Liver (tissue), 9 donors: ENCODE measurements around the gene MAGI1. TPM values are rescaled to one million over a fixed set of nuclear protein-coding genes. Genes with fewer than 3 reads are reported as not detected.

Experiments used
- DNase-seq: peaks from one replicate; pipeline ENCODE4 v3.0.0-alpha.2; 2017; ENCODE audit warnings: low spot score
- H3K27ac ChIP-seq, 2 donors: one replicate each; pipeline ENCODE4 v1.7.0; 2013; ENCODE audit warnings: inconsistent platforms in 2 of 2, low read length in 2 of 2, control low read depth in 1 of 2, low read depth in 1 of 2, mild to moderate bottlenecking in 1 of 2
- H3K27me3 ChIP-seq, 4 donors: one replicate each; pipeline versions ENCODE4 v1.6.1 to v1.7.0; 2013; ENCODE audit warnings: low read length in 3 of 4, inconsistent platforms in 1 of 4, mild to moderate bottlenecking in 1 of 4, moderate library complexity in 1 of 4; ENCODE audit not compliant: control insufficient read depth in 4 of 4, insufficient read depth in 4 of 4
- H3K36me3 ChIP-seq, 4 donors: one replicate each; pipeline versions ENCODE4 v1.6.1 to v1.7.0; 2013; ENCODE audit warnings: low read length in 3 of 4, mild to moderate bottlenecking in 3 of 4, low read depth in 1 of 4, moderate library complexity in 1 of 4; ENCODE audit not compliant: control insufficient read depth in 4 of 4, insufficient read depth in 3 of 4
- H3K4me1 ChIP-seq, 4 donors: one replicate each; pipeline versions ENCODE4 v1.6.1 to v1.7.0; 2013; ENCODE audit warnings: low read length in 3 of 4, mild to moderate bottlenecking in 3 of 4, moderate library complexity in 1 of 4; ENCODE audit not compliant: control insufficient read depth in 4 of 4, insufficient read depth in 4 of 4
- H3K4me3 ChIP-seq, 3 donors: one replicate each; pipeline versions ENCODE4 v1.6.1 to v1.7.0; 2013; ENCODE audit warnings: low read length in 3 of 3, control low read depth in 1 of 3, low read depth in 1 of 3, mild to moderate bottlenecking in 1 of 3
- H3K9ac ChIP-seq, 2 donors: one replicate each; pipeline ENCODE4 v1.7.0; 2013; ENCODE audit warnings: low read length in 2 of 2, mild to moderate bottlenecking in 2 of 2, moderate library complexity in 2 of 2, control low read depth in 1 of 2, low read depth in 1 of 2
- H3K9me3 ChIP-seq, 4 donors: one replicate each; pipeline versions ENCODE4 v1.6.1 to v1.7.0; 2013; ENCODE audit warnings: low read length in 3 of 4; ENCODE audit not compliant: control insufficient read depth in 4 of 4
- EGR1 ChIP-seq, 2 donors: IDR thresholded peaks; 2 replicates each; pipeline ENCODE4 v1.6.1; 2016 to 2018; ENCODE audit warnings: antibody characterized with exemption in 2 of 2, low read depth in 2 of 2
- FOXA1 ChIP-seq: IDR thresholded peaks from 2 replicates; pipeline ENCODE4 v1.6.1; 2016; ENCODE audit warnings: antibody characterized with exemption
- FOXA2 ChIP-seq: IDR thresholded peaks from 2 replicates; pipeline ENCODE4 v1.6.1; 2016; ENCODE audit warnings: antibody characterized with exemption
- GABPA ChIP-seq, 2 donors: IDR thresholded peaks in 1 of 2; conservative IDR thresholded peaks in 1 of 2; 2 replicates each; pipeline ENCODE4 v1.6.1; 2016; ENCODE audit warnings: antibody characterized with exemption in 2 of 2, mild to moderate bottlenecking in 1 of 2, moderate library complexity in 1 of 2
- HNF4A ChIP-seq, 2 donors: conservative IDR thresholded peaks; 2 replicates each; pipeline ENCODE4 v1.6.1; 2016; ENCODE audit warnings: antibody characterized with exemption in 2 of 2, mild to moderate bottlenecking in 2 of 2
- HNF4G ChIP-seq: IDR thresholded peaks from 2 replicates; pipeline ENCODE4 v1.6.1; 2016; ENCODE audit warnings: antibody characterized with exemption
- JUND ChIP-seq, 2 donors: IDR thresholded peaks; 2 replicates each; pipeline ENCODE4 v1.6.1; 2016; ENCODE audit warnings: antibody characterized with exemption in 2 of 2
- NR2F2 ChIP-seq: IDR thresholded peaks from 2 replicates; pipeline ENCODE4 v1.6.1; 2016; ENCODE audit warnings: antibody characterized with exemption
- RAD21 ChIP-seq, 2 donors: IDR thresholded peaks; 2 replicates each; pipeline ENCODE4 v1.6.1; 2016; ENCODE audit warnings: antibody characterized with exemption in 2 of 2, mild to moderate bottlenecking in 2 of 2
- RXRA ChIP-seq, 2 donors: IDR thresholded peaks; 2 replicates each; pipeline ENCODE4 v1.6.1; 2017 to 2018; ENCODE audit warnings: antibody characterized with exemption in 2 of 2, mild to moderate bottlenecking in 1 of 2
- SP1 ChIP-seq: IDR thresholded peaks from 2 replicates; pipeline ENCODE4 v1.6.1; 2018; ENCODE audit warnings: antibody characterized with exemption, mild to moderate bottlenecking
- TAF1 ChIP-seq: conservative IDR thresholded peaks from 2 replicates; pipeline ENCODE4 v1.6.1; 2016; ENCODE audit warnings: antibody characterized with exemption, mild to moderate bottlenecking
- YY1 ChIP-seq: IDR thresholded peaks from 2 replicates; pipeline ENCODE4 v1.6.1; 2016; ENCODE audit warnings: antibody characterized with exemption, mild to moderate bottlenecking
- WGBS: extraction: QIAGEN DNeasy Blood & Tissue Kit; methylation state at CpG from one replicate; pipeline ENCODE4 v1.1.7; 2013; 5-methylcytosine and 5-hydroxymethylcytosine counted together
- polyA plus RNA-seq, 2 donors: library from polyadenylated mRNA; stranded (reverse) in 1 of 2; unstranded in 1 of 2; fragments of 200-250 nt in 1 of 2; fragments of >200 nt in 1 of 2; fragmentation: Nextera tagmentation in 1 of 2; extraction: Ambion mirVana in 1 of 2; gene quantifications; one replicate each; pipeline versions ENCODE4 v1.2.1 to v1.2.3, GENCODE V29; 2013 to 2015
- total RNA-seq, 2 donors: library from RNA; depleted of rRNA; stranded (reverse); fragments of >200 nt; gene quantifications; one replicate each; pipeline ENCODE4 v1.2.3, GENCODE V29; 2014
- TF ChIP-seq, protein P1 (sequence below): IDR thresholded peaks from 2 replicates; pipeline ENCODE4 v1.6.1; 2016; ENCODE audit warnings: antibody characterized with exemption, mild to moderate bottlenecking
- TF ChIP-seq, protein P2 (sequence below): fragments of 150-350 bp; IDR thresholded peaks from 2 replicates; pipeline ENCODE4 v1.5.1; 2017; ENCODE audit warnings: improper control_type of control experiment, low read depth, low read length; ENCODE audit not compliant: missing input control
- TF ChIP-seq, protein P3 (sequence below): IDR thresholded peaks from 2 replicates; pipeline ENCODE4 v1.6.1; 2016; ENCODE audit warnings: antibody characterized with exemption
- TF ChIP-seq, protein P4 (sequence below): IDR thresholded peaks from 2 replicates; pipeline ENCODE4 v1.6.1; 2016; ENCODE audit warnings: antibody characterized with exemption
- TF ChIP-seq, protein P5 (sequence below): IDR thresholded peaks from 2 replicates; pipeline ENCODE4 v1.6.1; 2016; ENCODE audit warnings: antibody characterized with exemption
- donor health status: healthy.
- donor health status: healthy.
- donor health status: healthy.
- donor health status: healthy.
- donor health status: healthy.

The MAGI1 gene
- total and polyA plus RNA-seq, 4 donors: 9.6 to 68.8 (median 14.0) TPM

DNA sequence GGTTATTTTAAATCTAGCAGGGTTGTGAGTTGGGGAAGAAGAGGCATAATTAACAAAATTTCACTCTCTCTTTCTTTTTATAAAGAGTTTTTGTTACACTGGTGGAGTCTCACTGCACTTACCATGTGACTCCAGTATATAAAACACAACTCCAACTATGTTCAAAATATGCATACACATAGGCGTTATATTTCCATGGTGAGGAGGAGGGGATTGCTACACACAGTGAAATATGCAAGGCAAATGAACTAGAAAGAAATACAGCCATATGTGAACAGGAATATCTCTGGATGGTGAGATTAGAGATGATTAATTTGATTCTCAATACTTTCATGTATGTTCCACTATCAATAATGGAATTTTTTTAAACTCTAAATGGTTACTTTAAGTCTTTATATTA lies 385.0 kb downstream of the MAGI1 start:
- Histone ChIP-seq H3K9ac (no peak overlapping the region), H3K4me3 (no peak overlapping the region), H3K27me3 (no peaks in the 10 kb centered on the region), H3K4me1 (no peaks in the 10 kb centered on the region), H3K27ac (no peak overlapping the region), H3K36me3 (no peaks in the 10 kb centered on the region), H3K9me3 (peaks cover 0 to 3% (median 0%) of the 10 kb centered on the region in 4 donors)
- WGBS: 97% methylated on average over 1 of the region's 1 CpG
- no peak for DNase-seq
- TF ChIP-seq GABPA (IDR thresholded peaks at IDR 0.05 in 1 of 2, conservative IDR thresholded peaks at IDR 0.05 in 1 of 2): no peak
- TF ChIP-seq, protein P1, sequence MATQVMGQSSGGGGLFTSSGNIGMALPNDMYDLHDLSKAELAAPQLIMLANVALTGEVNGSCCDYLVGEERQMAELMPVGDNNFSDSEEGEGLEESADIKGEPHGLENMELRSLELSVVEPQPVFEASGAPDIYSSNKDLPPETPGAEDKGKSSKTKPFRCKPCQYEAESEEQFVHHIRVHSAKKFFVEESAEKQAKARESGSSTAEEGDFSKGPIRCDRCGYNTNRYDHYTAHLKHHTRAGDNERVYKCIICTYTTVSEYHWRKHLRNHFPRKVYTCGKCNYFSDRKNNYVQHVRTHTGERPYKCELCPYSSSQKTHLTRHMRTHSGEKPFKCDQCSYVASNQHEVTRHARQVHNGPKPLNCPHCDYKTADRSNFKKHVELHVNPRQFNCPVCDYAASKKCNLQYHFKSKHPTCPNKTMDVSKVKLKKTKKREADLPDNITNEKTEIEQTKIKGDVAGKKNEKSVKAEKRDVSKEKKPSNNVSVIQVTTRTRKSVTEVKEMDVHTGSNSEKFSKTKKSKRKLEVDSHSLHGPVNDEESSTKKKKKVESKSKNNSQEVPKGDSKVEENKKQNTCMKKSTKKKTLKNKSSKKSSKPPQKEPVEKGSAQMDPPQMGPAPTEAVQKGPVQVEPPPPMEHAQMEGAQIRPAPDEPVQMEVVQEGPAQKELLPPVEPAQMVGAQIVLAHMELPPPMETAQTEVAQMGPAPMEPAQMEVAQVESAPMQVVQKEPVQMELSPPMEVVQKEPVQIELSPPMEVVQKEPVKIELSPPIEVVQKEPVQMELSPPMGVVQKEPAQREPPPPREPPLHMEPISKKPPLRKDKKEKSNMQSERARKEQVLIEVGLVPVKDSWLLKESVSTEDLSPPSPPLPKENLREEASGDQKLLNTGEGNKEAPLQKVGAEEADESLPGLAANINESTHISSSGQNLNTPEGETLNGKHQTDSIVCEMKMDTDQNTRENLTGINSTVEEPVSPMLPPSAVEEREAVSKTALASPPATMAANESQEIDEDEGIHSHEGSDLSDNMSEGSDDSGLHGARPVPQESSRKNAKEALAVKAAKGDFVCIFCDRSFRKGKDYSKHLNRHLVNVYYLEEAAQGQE: no peak
- no peak for TF ChIP-seq RXRA (IDR thresholded peaks at IDR 0.05)
- no peak for TF ChIP-seq NR2F2
- no peak for TF ChIP-seq HNF4A (conservative IDR thresholded peaks at IDR 0.05)
- TF ChIP-seq, protein P2, sequence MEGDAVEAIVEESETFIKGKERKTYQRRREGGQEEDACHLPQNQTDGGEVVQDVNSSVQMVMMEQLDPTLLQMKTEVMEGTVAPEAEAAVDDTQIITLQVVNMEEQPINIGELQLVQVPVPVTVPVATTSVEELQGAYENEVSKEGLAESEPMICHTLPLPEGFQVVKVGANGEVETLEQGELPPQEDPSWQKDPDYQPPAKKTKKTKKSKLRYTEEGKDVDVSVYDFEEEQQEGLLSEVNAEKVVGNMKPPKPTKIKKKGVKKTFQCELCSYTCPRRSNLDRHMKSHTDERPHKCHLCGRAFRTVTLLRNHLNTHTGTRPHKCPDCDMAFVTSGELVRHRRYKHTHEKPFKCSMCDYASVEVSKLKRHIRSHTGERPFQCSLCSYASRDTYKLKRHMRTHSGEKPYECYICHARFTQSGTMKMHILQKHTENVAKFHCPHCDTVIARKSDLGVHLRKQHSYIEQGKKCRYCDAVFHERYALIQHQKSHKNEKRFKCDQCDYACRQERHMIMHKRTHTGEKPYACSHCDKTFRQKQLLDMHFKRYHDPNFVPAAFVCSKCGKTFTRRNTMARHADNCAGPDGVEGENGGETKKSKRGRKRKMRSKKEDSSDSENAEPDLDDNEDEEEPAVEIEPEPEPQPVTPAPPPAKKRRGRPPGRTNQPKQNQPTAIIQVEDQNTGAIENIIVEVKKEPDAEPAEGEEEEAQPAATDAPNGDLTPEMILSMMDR: no peak
- TF ChIP-seq, protein P3, sequence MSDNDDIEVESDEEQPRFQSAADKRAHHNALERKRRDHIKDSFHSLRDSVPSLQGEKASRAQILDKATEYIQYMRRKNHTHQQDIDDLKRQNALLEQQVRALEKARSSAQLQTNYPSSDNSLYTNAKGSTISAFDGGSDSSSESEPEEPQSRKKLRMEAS: no peak
- TF ChIP-seq FOXA2: no peak
- no peak for TF ChIP-seq HNF4G
- TF ChIP-seq, protein P4, sequence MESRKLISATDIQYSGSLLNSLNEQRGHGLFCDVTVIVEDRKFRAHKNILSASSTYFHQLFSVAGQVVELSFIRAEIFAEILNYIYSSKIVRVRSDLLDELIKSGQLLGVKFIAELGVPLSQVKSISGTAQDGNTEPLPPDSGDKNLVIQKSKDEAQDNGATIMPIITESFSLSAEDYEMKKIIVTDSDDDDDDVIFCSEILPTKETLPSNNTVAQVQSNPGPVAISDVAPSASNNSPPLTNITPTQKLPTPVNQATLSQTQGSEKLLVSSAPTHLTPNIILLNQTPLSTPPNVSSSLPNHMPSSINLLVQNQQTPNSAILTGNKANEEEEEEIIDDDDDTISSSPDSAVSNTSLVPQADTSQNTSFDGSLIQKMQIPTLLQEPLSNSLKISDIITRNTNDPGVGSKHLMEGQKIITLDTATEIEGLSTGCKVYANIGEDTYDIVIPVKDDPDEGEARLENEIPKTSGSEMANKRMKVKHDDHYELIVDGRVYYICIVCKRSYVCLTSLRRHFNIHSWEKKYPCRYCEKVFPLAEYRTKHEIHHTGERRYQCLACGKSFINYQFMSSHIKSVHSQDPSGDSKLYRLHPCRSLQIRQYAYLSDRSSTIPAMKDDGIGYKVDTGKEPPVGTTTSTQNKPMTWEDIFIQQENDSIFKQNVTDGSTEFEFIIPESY: no peak
- TF ChIP-seq YY1: no peak
- no peak for TF ChIP-seq FOXA1
- no peak for TF ChIP-seq SP1
- no peak for TF ChIP-seq RAD21 (IDR thresholded peaks at IDR 0.05)
- no peak for TF ChIP-seq JUND (IDR thresholded peaks at IDR 0.05)
- no peak for TF ChIP-seq EGR1 (IDR thresholded peaks at IDR 0.05; ENCODE audit: low read depth in 2 of 2)
- TF ChIP-seq, protein P5, sequence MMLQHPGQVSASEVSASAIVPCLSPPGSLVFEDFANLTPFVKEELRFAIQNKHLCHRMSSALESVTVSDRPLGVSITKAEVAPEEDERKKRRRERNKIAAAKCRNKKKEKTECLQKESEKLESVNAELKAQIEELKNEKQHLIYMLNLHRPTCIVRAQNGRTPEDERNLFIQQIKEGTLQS: no peak
- no peak for TF ChIP-seq TAF1
